ENCODE data around the gene PIR.

DNA sequence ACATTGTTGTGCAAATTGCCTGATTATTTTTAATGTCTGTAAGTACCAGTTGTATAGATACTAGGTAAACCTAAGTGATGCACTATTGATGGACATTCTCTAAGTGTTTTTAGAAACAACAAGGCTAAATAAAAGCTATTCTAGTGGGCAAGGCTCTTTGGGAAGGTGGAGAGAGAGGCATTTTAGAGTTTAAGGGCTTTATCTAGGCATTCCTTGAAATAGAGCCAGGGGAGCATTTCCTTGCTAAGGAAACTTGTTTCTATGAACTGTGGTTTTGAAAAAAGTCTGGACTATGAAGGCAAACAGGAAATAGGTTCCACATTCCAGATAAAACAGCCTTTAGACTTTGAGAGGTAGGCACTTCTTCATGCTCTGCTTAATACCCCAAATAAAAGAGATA lies 31.3 kb upstream of the PIR start:
- TF ChIP-seq POLR2AphosphoS5 (IDR thresholded peaks at IDR 0.05; ENCODE audit: insufficient read depth, low read depth, low read length), result peak; percentile 37
- TF ChIP-seq, protein P1, sequence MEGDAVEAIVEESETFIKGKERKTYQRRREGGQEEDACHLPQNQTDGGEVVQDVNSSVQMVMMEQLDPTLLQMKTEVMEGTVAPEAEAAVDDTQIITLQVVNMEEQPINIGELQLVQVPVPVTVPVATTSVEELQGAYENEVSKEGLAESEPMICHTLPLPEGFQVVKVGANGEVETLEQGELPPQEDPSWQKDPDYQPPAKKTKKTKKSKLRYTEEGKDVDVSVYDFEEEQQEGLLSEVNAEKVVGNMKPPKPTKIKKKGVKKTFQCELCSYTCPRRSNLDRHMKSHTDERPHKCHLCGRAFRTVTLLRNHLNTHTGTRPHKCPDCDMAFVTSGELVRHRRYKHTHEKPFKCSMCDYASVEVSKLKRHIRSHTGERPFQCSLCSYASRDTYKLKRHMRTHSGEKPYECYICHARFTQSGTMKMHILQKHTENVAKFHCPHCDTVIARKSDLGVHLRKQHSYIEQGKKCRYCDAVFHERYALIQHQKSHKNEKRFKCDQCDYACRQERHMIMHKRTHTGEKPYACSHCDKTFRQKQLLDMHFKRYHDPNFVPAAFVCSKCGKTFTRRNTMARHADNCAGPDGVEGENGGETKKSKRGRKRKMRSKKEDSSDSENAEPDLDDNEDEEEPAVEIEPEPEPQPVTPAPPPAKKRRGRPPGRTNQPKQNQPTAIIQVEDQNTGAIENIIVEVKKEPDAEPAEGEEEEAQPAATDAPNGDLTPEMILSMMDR (IDR thresholded peaks at IDR 0.05; ENCODE audit: extremely low read depth in 1 of 2, insufficient read depth in 1 of 2, low read depth in 1 of 2, low read length in 2 of 2), result no peak
- TF ChIP-seq, protein P2, sequence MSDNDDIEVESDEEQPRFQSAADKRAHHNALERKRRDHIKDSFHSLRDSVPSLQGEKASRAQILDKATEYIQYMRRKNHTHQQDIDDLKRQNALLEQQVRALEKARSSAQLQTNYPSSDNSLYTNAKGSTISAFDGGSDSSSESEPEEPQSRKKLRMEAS (IDR thresholded peaks at IDR 0.05; ENCODE audit: insufficient read depth, insufficient read length), result no peak
- no peak for TF ChIP-seq POLR2A (IDR thresholded peaks at IDR 0.05; ENCODE audit: low read depth, low read length)
- no peak for TF ChIP-seq EZH2 (IDR thresholded peaks at IDR 0.05; ENCODE audit: borderline replicate concordance, low read depth, low read length, severe bottlenecking)
- no peak for TF ChIP-seq MYC (IDR thresholded peaks at IDR 0.05; ENCODE audit: low read depth, low read length)
- peak; percentile 11 for TF ChIP-seq JUN (IDR thresholded peaks at IDR 0.05; ENCODE audit: borderline replicate concordance, insufficient read depth, insufficient read length, low read depth)
